Adipocyte (in vitro differentiated cells): Measurements from ENCODE around the gene ABHD15.

Experiments
- DNase-seq: peaks from one replicate; pipeline ENCODE4 v3.0.0-alpha.2; 2015; ENCODE audit warnings: low read depth
- H3K27me3 ChIP-seq: replicated peaks from 2 replicates; pipeline ENCODE4 v1.7.0; 2013; ENCODE audit warnings: mild to moderate bottlenecking, low read length, moderate library complexity; ENCODE audit not compliant: control insufficient read depth, insufficient read depth
- H3K36me3 ChIP-seq: 2 replicates; pipeline ENCODE4 v1.7.0; 2013; ENCODE audit warnings: low read length, mild to moderate bottlenecking, moderate library complexity; ENCODE audit not compliant: control insufficient read depth, insufficient read depth, severe bottlenecking
- H3K4me1 ChIP-seq: 2 replicates; pipeline ENCODE4 v1.7.0; 2013; ENCODE audit warnings: mild to moderate bottlenecking, low read length, moderate library complexity; ENCODE audit not compliant: control insufficient read depth, insufficient read depth
- H3K4me3 ChIP-seq: 2 replicates; pipeline ENCODE4 v1.7.0; 2013; ENCODE audit warnings: mild to moderate bottlenecking, low read length, moderate library complexity
- H3K9ac ChIP-seq: 2 replicates; pipeline ENCODE4 v1.7.0; 2013; ENCODE audit warnings: mild to moderate bottlenecking, low read length, moderate library complexity
- H3K9me3 ChIP-seq: 2 replicates; pipeline ENCODE4 v1.7.0; 2013; ENCODE audit warnings: mild to moderate bottlenecking, low read length, moderate library complexity; ENCODE audit not compliant: control insufficient read depth

Gene ABHD15

DNA sequence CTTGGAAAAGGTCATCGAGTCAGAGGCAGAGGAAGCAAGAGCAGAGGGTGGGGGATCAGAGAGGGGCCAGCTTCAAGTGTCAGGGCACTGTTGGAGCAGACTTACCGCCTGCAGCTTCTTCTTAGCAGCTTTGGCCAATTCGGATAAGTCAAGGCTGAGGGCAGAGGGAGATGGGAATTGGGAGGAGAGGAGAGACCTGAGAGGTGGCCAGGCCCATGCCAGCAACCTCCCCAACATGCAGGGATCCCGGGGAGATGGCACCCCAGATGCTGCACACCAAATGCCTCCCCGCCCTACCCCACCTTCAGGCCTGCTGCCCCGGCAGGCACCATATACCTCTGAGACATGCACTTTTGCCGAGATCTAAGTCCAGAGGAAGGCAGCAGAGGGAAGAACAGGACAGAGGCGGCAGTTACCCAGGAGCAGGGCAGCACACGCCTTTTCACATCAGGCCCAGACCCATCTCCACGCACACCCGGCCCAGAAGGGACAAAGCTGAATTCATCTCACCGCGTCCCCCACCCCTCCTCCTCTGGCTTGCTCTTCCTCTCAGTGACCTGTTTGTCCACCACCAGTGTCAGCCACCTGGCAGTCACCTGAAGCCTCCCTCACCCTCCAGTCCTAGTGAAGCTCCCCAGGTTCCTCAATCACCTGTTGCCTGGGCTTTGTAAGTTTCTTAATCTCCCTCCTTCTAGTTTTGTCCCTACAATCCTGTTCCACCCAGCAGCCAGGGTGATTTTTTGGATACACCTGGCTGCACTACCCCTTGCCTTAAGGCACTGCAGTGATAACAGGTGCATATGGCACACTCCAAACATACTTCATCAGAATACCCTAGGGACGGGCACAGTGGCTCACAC is 12.0 kb upstream of the ABHD15 start:
- no peak overlapping the region for H3K4me3 ChIP-seq

DNA sequence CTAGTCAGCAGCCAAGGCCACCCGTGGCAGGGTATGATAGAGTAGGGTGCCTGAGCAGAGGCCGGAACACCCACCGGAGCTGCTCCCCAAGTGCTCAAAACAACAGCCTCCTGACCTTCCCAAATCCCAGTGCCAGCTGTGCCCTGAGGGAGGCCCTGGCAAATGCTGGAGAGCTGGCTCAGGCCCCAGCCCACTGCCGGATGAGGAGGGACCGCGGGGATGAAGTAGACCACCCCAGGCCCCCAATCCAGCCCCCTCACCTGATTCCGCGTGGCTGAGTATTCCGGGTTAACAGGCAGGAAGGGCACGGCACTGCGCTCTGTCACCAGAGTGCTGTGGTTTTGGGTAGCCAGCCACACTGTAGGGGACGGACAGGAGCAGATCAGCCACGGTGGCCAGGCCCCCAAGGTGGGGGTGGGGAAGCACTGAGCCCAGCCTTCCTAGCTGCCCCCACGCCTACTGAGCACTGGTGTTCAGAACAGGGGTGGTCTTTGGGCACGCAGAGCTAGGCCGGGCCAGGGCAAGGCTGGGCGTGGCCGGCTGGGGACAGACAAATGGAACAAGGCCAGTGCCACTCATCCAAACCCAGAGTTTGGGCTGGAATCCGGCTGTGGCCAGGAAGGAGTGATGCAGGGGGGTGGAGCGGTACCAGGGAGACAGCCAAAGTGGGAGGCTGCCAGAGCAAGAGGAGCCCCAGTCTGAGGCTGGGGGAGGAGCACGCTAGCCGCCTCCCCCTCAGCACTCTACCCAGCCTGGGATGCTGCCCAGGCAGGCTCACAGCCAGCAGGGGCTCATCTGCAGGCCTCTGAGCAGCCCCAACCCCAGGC is 10.8 kb upstream of the ABHD15 start:
- Histone ChIP-seq H3K9ac (no peak overlapping the region), H3K4me1 (no peaks in the 10 kb centered on the region), H3K27me3 (no peaks in the 10 kb centered on the region), H3K36me3 (peaks cover 64% of the 10 kb centered on the region), H3K4me3 (no peak overlapping the region), H3K9me3 (no peaks in the 10 kb centered on the region)
- DNase-seq: no peak

More for the DNA sequence above, 12.0 kb upstream of the ABHD15 start:
- H3K36me3 ChIP-seq: peaks cover 60% of the 10 kb centered on the region
- H3K27me3 ChIP-seq: no peaks in the 10 kb centered on the region
- no peak overlapping the region for H3K9ac ChIP-seq
- no peaks in the 10 kb centered on the region for H3K4me1 ChIP-seq
- no peak for DNase-seq
- no peaks in the 10 kb centered on the region for H3K9me3 ChIP-seq

DNA sequence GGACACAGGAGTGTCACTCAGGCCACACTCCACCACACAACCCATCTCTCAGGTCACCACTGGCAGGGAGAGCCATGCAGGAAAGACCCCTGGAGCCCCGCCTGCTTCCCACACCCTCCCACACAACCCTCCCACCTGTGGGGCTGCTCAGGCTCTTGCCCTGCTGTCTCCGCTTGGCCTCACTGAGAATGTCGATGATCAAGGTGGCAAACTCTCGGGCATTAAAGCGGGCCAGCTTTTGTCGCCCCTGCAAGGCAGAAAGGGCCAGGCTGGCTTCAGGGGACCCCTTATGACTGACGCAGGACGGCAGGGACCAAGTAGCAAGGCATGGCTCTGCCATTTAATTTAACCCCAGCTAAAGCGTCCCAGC is 10.1 kb upstream of the ABHD15 start:
- Histone ChIP-seq H3K9me3 (no peaks in the 10 kb centered on the region), H3K4me1 (peaks cover 5% of the 10 kb centered on the region), H3K9ac (no peak overlapping the region), H3K4me3 (no peak overlapping the region), H3K27me3 (no peaks in the 10 kb centered on the region), H3K36me3 (peaks cover 58% of the 10 kb centered on the region)
- no peak for DNase-seq

- H3K36me3 ChIP-seq: peaks cover 58% of the 10 kb centered on the region
- no peaks in the 10 kb centered on the region for H3K27me3 ChIP-seq
- no peak overlapping the region for H3K9ac ChIP-seq
- DNase-seq: no peak
- peaks cover 10% of the 10 kb centered on the region for H3K4me1 ChIP-seq
- H3K9me3 ChIP-seq: no peaks in the 10 kb centered on the region
- no peak overlapping the region for H3K4me3 ChIP-seq
Observed at GRCh38 chr17:29576214-29577000, 9.6 kb upstream of the ABHD15 start.

DNA sequence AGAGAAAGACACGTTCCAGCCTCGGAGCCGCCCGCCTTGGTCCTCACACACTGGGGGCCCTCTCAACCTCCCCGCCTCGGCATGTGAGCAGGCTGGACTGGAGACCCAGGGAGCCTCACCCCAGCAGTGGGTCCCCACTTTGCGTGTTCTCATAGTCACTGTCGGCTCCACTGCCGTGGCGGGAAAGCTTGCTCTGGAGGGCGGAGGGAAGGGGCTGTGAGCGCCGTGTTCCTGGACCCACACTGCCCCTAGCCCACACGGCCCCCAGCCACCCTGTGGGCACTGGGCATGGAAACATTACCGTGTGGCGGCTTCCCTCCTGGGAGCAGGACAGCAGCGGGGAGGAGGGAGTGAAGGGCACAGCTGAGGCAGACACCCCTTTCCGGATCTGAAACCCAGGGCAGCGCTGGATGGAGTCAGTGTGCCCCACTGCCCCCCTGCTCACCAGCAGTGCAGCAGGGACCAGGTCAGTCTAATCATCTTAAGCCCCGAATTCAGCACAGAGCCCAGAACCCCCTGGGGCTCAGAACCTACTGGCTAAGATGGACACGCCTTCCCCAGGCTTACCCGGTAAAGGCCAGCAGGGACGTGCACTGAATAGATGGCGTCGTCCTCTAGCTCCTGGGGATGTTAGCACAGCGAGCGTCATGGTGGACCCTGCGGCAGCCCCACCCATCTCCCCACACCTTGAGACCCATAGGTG is 8.8 kb upstream of the ABHD15 start:
- H3K36me3 ChIP-seq: peaks cover 61% of the 10 kb centered on the region
- DNase-seq: no peak
- H3K9ac ChIP-seq: no peak overlapping the region
- peaks cover 17% of the 10 kb centered on the region for H3K4me1 ChIP-seq
- H3K27me3 ChIP-seq: no peaks in the 10 kb centered on the region
- no peaks in the 10 kb centered on the region for H3K9me3 ChIP-seq
- H3K4me3 ChIP-seq: no peak overlapping the region

DNA sequence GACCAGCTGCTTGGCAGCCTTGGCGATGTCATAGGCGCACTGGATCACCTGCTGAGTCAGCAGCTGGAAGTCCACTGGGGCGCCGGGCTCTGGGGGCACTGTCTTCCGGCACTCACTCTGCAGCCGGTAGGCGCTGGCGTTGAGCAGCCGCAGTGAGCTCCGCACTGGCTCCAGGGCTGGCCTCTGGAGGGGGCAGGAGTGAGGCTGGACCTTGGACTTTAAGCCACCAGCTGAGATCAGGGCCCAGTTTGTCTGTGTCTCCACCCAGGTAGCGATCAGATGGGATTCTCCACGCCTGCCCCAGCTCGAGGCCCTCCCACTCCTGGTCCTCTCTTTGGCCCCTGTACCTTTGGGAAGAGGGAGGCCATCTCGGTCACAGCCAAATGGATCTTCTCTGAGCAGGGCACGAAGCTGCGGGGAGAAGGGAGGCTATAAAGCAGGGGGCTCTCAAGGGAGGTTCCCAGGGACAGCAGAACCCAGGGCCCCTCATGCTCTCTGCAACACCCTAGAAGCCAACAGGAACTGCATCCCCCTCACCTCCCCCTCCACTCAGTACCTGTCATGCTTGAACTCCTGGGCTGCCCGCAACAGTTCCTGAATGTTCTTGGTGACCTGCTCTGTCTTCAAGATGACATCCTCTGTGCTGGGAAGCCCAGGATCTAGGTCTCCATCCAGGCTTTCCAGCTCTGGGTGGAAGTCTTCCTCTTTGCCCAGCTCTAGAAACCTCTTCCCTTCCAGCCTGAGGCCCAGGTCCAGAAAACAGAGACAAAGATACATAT is 8.1 kb upstream of the ABHD15 start:
- H3K4me1 ChIP-seq: peaks cover 20% of the 10 kb centered on the region
- no peak overlapping the region for H3K4me3 ChIP-seq
- no peak overlapping the region for H3K9ac ChIP-seq
- peaks cover 62% of the 10 kb centered on the region for H3K36me3 ChIP-seq
- no peaks in the 10 kb centered on the region for H3K27me3 ChIP-seq
- DNase-seq: no peak
- no peaks in the 10 kb centered on the region for H3K9me3 ChIP-seq

- Histone ChIP-seq H3K4me1 (peaks cover 28% of the 10 kb centered on the region), H3K4me3 (no peak overlapping the region), H3K9ac (no peak overlapping the region), H3K27me3 (no peaks in the 10 kb centered on the region), H3K9me3 (no peaks in the 10 kb centered on the region), H3K36me3 (peaks cover 68% of the 10 kb centered on the region)
- DNase-seq: no peak
Observed at GRCh38 chr17:29573871-29574731, 7.3 kb upstream of the ABHD15 start.

GRCh38 chr17:29573558-29573869 is 6.7 kb upstream of the ABHD15 start:
- peaks cover 68% of the 10 kb centered on the region for H3K36me3 ChIP-seq
- peaks cover 31% of the 10 kb centered on the region for H3K4me1 ChIP-seq
- DNase-seq: no peak
- no peak overlapping the region for H3K4me3 ChIP-seq
- H3K9ac ChIP-seq: no peak overlapping the region
- H3K9me3 ChIP-seq: no peaks in the 10 kb centered on the region
- H3K27me3 ChIP-seq: no peaks in the 10 kb centered on the region

GRCh38 chr17:29572691-29573557 is 6.1 kb upstream of the ABHD15 start:
- H3K4me3 ChIP-seq: no peak overlapping the region
- H3K36me3 ChIP-seq: peaks cover 68% of the 10 kb centered on the region
- peaks cover 31% of the 10 kb centered on the region for H3K4me1 ChIP-seq
- no peaks in the 10 kb centered on the region for H3K27me3 ChIP-seq
- H3K9ac ChIP-seq: peak overlapping the region; percentile 42
- peak; percentile 63 for DNase-seq
- H3K9me3 ChIP-seq: no peaks in the 10 kb centered on the region
